Hepatocyte (in vitro differentiated cells): ENCODE measurements around the gene ALK. TPM values are rescaled to one million over a fixed set of nuclear protein-coding genes. Genes with fewer than 3 reads are reported as not detected.

ENCODE experiments used
- DNase-seq: peaks from one replicate; pipeline ENCODE4 v3.0.0-alpha.2; 2016; ENCODE audit warnings: low spot score
- H2AFZ ChIP-seq: fragments of 200-600 bp; sonication (generic); 2 replicates; pipeline ENCODE4 v1.6.0; 2016; ENCODE audit warnings: antibody characterized with exemption, mild to moderate bottlenecking
- H3K27ac ChIP-seq: fragments of 200-600 bp; sonication (generic); 2 replicates; pipeline ENCODE4 v1.5.1; 2016; ENCODE audit warnings: mild to moderate bottlenecking
- H3K27me3 ChIP-seq: fragments of 200-600 bp; sonication (generic); 2 replicates; pipeline ENCODE4 v1.6.1; 2016
- H3K36me3 ChIP-seq: fragments of 200-600 bp; sonication (generic); replicated peaks from 2 replicates; pipeline ENCODE4 v1.5.1; 2016; ENCODE audit warnings: low read depth; ENCODE audit not compliant: insufficient read depth
- H3K4me1 ChIP-seq: fragments of 200-600 bp; sonication (generic); 2 replicates; pipeline ENCODE4 v1.5.1; 2016; ENCODE audit warnings: mild to moderate bottlenecking, moderate library complexity; ENCODE audit not compliant: insufficient read depth
- H3K4me2 ChIP-seq: fragments of 200-600 bp; sonication (generic); 2 replicates; pipeline ENCODE4 v1.6.0; 2016
- H3K4me3 ChIP-seq: fragments of 200-600 bp; sonication (generic); 2 replicates; pipeline ENCODE4 v1.5.1; 2016; ENCODE audit warnings: mild to moderate bottlenecking
- H3K79me2 ChIP-seq: fragments of 200-600 bp; sonication (generic); 2 replicates; pipeline ENCODE4 v1.6.0; 2017; ENCODE audit warnings: mild to moderate bottlenecking
- H3K9me2 ChIP-seq: fragments of 200-600 bp; sonication (generic); replicated peaks from 2 replicates; pipeline ENCODE4 v1.6.0; 2017; ENCODE audit warnings: mild to moderate bottlenecking; ENCODE audit not compliant: insufficient read depth
- H3K9me3 ChIP-seq: fragments of 200-600 bp; sonication (generic); 2 replicates; pipeline ENCODE4 v1.5.1; 2016; ENCODE audit warnings: low read depth, mild to moderate bottlenecking
- H4K20me1 ChIP-seq: fragments of 200-600 bp; sonication (generic); 2 replicates; pipeline ENCODE4 v1.6.0; 2016; ENCODE audit warnings: mild to moderate bottlenecking; ENCODE audit not compliant: insufficient read depth, poor library complexity, severe bottlenecking
- EZH2 ChIP-seq: fragments of 200-600 bp; sonication (generic); IDR thresholded peaks from 2 replicates; pipeline ENCODE4 v1.6.1; 2016; ENCODE audit warnings: antibody characterized with exemption, mild to moderate bottlenecking, borderline replicate concordance
- EZH2phosphoT487 ChIP-seq: fragments of 200-600 bp; sonication (generic); IDR thresholded peaks from one replicate; pipeline ENCODE4 v1.6.1; 2018; ENCODE audit warnings: antibody characterized with exemption, mild to moderate bottlenecking, low read depth, moderate library complexity; ENCODE audit not compliant: unreplicated experiment, severe bottlenecking
- WGBS: methylation state at CpG from one replicate; pipeline ENCODE4 v1.1.6; 2016; ENCODE audit warnings: low lambda C conversion rate; ENCODE audit errors: missing lambda C conversion rate; 5-methylcytosine and 5-hydroxymethylcytosine counted together
- polyA plus RNA-seq: library from polyadenylated mRNA; unstranded; fragments of >200 nt; fragmentation: Nextera tagmentation; extraction: Ambion mirVana; gene quantifications from 2 replicates; pipeline ENCODE4 v1.2.1, GENCODE V29; 2016
- total RNA-seq: library from RNA; depleted of rRNA; stranded (reverse); fragments of >200 nt; gene quantifications from 2 replicates; pipeline ENCODE4 v1.2.3, GENCODE V29; 2014
- TF ChIP-seq, protein P1 (sequence below): fragments of 200-600 bp; sonication (generic); IDR thresholded peaks from 2 replicates; pipeline ENCODE4 v1.5.1; 2016; ENCODE audit warnings: antibody characterized with exemption, mild to moderate bottlenecking; ENCODE audit not compliant: poor library complexity

The ALK gene
- total and polyA plus RNA-seq, 2 experiments from 2014 or later: 0.16 to 0.27 TPM

DNA sequence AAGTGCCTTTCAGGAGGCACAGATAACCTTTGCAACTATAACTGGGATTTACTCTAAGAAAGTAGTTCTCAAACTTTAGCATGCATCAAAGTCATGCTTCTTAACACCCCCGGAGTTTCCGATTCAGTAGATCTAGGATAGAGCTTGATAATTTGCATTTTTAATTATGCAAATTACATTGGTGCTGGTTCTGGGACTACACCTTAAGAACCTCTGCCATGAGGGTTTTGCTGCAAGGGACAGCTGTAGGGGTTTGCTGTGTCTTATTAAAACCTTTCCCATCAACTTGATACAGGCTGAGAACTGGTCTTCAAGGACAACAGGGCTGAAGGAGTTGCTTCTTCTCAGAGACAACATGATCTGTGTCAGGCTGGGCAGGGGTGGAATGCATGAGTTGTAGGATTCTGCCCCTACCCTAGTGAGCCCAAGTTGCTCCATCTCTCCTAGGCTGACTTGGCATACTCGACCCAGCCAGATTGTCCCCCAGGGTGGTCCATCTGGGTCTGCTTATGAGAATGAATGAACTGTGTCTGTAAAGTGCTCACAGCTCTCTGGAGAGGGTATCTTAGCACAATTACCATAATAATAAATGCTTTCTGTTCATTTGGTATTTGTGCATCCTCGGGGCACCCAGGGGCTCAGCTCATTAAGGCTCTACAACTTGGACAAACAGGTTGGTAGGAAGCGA is 573.5 kb downstream of the ALK start:
- 78% methylated on average over 5 of the region's 5 CpGs for WGBS
- H3K4me1 ChIP-seq: no peaks in the 10 kb centered on the region
- TF ChIP-seq, protein P1, sequence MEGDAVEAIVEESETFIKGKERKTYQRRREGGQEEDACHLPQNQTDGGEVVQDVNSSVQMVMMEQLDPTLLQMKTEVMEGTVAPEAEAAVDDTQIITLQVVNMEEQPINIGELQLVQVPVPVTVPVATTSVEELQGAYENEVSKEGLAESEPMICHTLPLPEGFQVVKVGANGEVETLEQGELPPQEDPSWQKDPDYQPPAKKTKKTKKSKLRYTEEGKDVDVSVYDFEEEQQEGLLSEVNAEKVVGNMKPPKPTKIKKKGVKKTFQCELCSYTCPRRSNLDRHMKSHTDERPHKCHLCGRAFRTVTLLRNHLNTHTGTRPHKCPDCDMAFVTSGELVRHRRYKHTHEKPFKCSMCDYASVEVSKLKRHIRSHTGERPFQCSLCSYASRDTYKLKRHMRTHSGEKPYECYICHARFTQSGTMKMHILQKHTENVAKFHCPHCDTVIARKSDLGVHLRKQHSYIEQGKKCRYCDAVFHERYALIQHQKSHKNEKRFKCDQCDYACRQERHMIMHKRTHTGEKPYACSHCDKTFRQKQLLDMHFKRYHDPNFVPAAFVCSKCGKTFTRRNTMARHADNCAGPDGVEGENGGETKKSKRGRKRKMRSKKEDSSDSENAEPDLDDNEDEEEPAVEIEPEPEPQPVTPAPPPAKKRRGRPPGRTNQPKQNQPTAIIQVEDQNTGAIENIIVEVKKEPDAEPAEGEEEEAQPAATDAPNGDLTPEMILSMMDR: no peak
- TF ChIP-seq EZH2phosphoT487: no peak
- no peak for TF ChIP-seq EZH2
- H4K20me1 ChIP-seq: no peaks in the 10 kb centered on the region
- H3K9me3 ChIP-seq: no peaks in the 10 kb centered on the region
- no peaks in the 10 kb centered on the region for H3K79me2 ChIP-seq
- H3K36me3 ChIP-seq: no peaks in the 10 kb centered on the region
- H2AFZ ChIP-seq: no peak overlapping the region
- no peak overlapping the region for H3K4me3 ChIP-seq
- no peak overlapping the region for H3K27ac ChIP-seq
- no peaks in the 10 kb centered on the region for H3K9me2 ChIP-seq
- no peak overlapping the region for H3K4me2 ChIP-seq
- H3K27me3 ChIP-seq: peaks cover 11% of the 10 kb centered on the region
- no peak for DNase-seq

DNA sequence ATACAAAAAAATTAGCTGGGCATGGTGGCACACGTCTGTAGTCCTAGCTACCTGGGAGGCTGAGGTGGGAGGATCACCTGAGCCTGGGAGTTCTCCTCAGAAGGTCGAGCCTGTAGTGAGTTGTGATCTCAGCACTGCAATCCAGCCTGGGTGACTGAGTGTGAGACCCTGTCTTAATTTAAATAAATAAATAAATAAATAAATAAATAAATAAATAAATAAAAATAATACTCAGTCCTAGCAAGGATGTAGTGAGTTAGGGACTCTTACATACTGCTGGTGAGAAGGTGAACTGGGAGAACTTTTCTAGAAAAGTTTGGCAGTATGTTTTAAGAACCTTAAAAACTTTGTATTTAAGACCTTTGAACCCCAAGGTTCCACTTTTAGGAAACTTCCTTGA is 576.1 kb downstream of the ALK start:
- Histone ChIP-seq H3K36me3 (no peaks in the 10 kb centered on the region), H3K4me1 (no peaks in the 10 kb centered on the region), H3K4me3 (no peak overlapping the region), H3K79me2 (no peaks in the 10 kb centered on the region), H3K4me2 (no peak overlapping the region), H2AFZ (no peak overlapping the region), H3K27me3 (peaks cover 6% of the 10 kb centered on the region), H3K9me3 (no peaks in the 10 kb centered on the region), H3K9me2 (no peaks in the 10 kb centered on the region), H4K20me1 (no peaks in the 10 kb centered on the region), H3K27ac (no peak overlapping the region)
- 86% methylated on average over 2 of the region's 2 CpGs for WGBS
- no peak for TF ChIP-seq EZH2phosphoT487
- TF ChIP-seq, protein P1: no peak
- no peak for TF ChIP-seq EZH2
- no peak for DNase-seq

DNA sequence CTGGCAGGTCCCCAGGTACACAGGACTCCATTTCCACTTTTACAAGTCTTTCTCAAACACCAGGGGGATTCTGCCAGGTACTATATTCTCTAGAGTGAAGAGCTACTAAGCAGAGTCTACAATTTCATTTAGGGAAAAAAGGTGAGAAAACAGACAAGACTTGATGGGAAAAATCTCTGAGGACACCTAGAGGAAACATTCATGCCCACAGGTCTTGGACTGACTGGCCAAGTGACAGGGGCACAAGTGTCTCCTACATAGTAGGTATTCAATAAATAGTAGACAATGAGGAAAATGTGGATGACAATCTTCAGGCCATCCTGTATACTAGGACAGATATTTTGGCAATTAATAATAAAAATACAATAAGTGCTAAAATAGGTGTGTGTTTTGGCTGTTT is 577.6 kb downstream of the ALK start:
- peaks cover 6% of the 10 kb centered on the region for H3K27me3 ChIP-seq
- no peak overlapping the region for H2AFZ ChIP-seq
- no peaks in the 10 kb centered on the region for H3K4me1 ChIP-seq
- TF ChIP-seq, protein P1: no peak
- no peak for TF ChIP-seq EZH2
- TF ChIP-seq EZH2phosphoT487: no peak
- no peaks in the 10 kb centered on the region for H3K9me3 ChIP-seq
- H3K36me3 ChIP-seq: no peaks in the 10 kb centered on the region
- no peaks in the 10 kb centered on the region for H3K79me2 ChIP-seq
- H4K20me1 ChIP-seq: no peaks in the 10 kb centered on the region
- H3K4me3 ChIP-seq: no peak overlapping the region
- no peaks in the 10 kb centered on the region for H3K9me2 ChIP-seq
- DNase-seq: no peak
- H3K27ac ChIP-seq: no peak overlapping the region
- no peak overlapping the region for H3K4me2 ChIP-seq
